SW 1271 (cell line): ENCODE measurements around the gene CFAP119.

ENCODE experiments used
- DNase-seq, 2 experiments: peaks; one replicate each; lab custom pipeline; 2025; lab: John Stamatoyannopoulos, UW

The CFAP119 gene

DNA sequence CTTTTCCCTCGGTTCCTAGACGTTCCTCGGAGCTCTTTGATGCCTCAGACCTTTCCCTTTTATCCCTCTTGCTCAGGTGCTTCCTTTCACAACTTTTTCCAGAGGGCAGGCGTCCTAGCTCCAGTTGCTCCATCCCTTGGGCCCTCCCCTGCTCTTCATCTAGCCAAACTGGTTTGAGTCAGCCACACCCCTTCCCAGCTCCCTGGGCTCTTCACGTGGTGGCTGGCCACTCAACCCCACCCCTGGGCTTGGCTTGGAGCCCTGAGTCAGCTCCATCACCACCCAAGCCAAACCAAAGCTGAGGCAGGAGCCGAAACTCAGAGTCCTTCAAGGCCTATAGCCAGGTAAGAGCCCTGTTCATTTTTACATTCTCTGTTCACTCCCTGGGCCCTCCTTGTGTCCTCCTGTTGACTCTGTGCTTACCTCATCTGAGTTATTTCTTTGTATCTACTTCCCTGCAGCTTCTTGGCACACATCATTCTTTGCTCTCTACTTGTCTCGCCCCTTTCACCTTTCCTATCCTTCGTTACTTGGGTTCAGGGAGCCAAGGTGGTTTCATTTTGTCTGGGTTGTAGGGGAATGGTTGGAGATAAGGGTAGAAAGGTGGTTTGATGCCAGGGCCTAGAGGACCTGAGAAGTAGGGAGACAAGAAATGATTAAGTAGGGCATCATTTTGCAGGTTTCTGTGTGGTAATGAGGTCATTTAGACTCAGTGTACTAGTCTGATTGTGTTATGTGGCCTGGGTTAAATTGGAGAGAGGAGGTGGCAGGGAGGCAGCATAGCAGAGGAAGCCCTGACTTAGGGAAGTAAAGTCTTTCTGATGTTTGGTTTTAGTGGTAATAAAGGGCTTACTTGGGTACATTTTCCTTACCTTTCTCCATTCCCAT lies 21.3 kb downstream of the CFAP119 start:
- peak; percentile 71 to 74 for DNase-seq

DNA sequence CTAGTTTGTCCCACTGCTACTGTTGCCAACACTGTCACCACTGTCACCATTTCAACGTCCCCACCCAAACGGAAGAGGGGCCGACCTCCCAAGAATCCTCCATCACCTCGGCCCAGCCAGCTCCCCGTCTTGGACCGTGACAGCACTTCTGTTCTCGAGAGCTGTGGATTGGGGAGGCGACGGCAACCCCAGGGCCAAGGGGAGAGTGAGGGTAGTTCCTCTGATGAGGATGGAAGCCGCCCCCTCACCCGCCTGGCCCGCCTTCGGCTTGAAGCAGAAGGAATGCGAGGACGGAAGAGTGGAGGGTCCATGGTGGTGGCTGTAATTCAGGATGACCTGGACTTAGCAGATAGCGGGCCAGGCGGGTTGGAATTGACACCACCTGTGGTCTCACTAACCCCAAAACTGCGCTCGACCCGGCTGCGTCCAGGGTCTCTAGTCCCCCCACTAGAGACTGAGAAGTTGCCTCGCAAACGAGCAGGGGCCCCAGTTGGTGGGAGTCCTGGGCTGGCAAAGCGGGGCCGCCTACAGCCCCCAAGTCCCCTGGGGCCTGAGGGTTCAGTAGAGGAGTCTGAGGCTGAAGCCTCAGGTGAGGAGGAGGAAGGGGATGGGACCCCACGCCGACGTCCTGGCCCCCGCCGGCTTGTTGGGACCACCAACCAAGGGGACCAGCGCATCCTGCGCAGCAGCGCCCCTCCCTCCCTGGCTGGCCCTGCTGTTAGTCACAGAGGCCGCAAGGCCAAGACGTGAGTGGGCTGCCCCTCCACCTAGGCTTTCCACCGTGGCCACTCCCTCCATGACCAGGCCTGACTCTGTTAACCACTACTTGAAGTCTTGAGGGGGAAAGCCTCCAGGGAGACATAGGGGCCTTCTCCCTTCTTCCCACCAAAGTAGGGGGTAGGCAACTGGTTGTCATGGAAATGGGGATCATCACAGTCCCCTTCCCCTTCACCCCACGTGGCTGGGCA lies 22.6 kb downstream of the CFAP119 start:
- no peak for DNase-seq

DNA sequence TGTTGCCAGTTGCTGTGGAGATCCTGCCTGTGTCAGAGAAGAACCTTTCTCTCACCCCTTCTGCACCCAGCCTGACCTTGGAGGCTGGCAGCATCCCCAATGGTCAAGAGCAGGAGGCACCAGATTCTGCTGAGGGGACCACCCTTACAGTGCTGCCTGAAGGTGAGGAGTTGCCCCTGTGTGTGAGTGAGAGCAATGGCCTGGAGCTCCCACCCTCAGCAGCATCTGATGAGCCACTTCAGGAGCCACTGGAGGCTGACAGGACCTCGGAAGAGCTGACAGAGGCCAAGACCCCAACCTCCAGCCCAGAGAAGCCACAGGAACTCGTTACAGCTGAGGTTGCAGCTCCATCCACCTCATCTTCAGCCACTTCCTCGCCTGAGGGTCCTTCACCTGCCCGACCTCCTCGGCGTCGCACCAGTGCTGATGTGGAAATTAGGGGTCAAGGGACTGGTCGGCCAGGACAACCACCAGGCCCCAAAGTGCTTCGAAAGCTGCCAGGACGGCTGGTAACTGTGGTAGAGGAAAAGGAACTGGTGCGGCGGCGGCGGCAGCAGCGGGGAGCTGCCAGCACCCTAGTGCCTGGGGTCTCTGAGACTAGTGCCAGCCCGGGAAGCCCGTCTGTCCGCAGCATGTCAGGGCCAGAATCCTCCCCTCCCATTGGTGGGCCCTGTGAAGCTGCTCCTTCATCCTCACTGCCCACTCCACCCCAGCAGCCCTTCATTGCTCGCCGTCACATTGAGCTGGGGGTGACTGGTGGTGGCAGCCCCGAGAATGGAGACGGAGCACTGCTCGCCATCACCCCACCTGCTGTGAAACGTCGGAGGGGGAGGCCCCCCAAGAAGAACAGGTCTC lies 23.8 kb downstream of the CFAP119 start:
- no peak for DNase-seq

DNA sequence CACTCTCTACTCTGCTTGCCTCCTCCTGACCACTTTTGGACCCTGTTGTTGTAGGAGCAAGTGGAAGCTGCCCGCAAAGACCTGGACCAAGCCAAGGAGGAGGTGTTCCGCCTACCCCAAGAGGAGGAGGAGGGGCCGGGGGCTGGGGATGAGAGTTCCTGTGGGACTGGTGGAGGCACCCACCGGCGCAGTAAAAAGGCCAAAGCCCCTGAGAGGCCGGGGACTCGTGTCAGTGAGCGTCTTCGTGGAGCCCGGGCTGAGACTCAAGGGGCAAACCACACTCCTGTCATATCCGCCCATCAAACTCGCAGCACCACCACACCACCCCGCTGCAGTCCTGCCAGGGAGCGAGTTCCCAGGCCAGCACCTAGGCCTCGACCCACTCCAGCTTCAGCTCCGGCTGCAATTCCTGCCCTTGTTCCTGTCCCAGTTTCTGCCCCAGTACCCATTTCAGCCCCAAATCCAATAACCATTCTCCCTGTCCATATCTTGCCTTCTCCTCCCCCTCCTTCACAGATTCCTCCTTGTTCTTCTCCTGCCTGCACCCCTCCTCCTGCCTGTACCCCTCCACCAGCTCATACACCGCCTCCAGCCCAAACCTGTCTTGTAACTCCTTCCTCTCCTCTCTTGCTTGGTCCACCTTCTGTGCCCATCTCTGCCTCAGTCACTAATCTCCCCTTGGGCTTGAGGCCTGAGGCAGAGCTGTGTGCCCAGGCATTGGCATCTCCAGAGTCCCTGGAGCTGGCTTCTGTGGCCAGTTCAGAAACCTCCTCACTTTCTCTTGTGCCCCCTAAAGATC lies 24.7 kb downstream of the CFAP119 start:
- no peak for DNase-seq

DNA sequence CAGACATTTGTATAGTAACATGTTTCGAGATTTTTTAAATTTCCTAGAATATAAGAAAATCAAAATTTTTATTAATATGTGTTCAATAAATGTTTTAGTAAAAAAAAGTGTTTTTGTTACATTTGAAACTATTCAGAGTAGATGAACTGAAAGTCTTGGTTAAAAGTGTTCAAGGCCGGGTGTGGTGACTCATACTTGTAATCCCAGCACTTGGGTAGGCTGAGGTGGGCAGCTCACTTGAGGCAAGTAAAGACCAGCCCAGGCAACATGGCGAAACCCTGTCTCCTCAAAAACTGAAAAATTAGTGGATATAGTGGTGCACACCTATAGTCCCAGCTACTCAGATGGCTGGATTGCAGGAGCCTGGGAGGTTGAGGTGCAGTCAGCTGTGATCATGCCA lies 30.5 kb downstream of the CFAP119 start:
- no peak for DNase-seq

DNA sequence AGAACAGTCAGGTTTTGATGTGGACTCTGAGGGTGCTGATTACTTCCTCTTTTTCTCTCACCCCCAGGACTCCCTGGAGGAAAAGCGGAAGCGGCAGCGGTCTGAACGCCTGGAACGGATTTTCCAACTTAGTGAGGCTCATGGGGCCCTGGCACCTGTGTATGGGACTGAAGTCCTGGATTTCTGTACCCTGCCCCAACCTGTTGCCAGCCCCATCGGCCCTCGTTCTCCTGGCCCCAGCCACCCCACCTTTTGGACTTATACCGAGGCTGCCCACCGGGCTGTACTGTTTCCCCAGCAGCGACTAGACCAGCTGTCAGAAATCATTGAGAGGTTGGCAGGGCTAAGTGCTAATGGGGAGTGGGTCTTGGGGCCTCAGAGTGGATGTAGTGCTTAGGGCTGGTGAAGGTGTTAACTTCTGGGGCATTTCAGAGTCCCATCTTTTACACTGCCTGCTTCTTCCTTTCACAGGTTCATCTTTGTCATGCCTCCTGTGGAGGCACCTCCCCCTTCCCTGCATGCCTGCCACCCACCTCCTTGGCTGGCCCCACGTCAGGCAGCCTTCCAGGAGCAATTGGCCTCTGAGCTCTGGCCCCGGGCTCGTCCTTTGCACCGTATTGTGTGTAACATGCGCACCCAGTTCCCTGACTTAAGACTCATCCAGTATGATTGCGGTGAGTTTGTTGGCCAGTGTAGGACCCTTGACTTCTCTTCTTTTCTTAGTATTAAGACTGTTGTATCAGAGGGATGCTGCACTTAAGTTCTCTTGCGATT lies 32.8 kb downstream of the CFAP119 start:
- DNase-seq = no peak

DNA sequence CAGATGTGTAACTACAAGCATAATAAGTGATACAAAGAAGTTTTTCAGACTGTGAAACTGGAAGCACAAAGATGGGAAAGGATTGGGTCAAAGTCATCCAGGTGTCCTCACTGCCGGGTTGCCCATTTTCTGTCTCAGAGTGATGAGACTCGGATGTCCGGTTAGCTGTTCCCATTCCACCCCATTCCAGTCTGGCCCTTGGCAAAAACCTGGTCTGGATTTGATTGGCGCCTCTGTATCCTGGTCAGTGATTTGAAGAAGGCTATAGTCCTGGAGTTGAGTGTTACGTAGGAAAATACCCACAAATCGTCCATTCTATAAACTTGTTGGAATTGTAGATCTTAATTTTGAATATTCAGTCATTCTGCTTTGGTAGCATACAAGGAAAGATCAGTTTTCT lies 33.5 kb downstream of the CFAP119 start:
- DNase-seq = no peak

DNA sequence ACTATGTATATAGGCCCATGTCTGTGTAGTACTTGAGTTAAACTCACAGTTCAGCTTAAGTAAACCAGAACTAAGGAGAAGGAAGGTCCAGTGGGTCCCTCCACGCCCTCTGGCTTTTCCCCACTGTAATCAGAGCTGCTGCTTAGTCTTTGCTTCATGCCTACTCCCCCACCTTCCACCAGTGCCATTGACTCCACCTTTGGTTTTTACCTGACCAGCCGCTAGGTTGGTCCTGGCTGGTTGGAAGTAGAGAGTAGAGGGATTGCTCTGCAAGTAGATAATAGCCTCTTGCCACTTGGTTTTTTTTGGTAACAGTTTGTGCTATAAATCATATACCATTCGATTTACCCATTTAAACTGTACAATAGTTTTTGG lies 36.5 kb downstream of the CFAP119 start:
- no peak for DNase-seq

DNA sequence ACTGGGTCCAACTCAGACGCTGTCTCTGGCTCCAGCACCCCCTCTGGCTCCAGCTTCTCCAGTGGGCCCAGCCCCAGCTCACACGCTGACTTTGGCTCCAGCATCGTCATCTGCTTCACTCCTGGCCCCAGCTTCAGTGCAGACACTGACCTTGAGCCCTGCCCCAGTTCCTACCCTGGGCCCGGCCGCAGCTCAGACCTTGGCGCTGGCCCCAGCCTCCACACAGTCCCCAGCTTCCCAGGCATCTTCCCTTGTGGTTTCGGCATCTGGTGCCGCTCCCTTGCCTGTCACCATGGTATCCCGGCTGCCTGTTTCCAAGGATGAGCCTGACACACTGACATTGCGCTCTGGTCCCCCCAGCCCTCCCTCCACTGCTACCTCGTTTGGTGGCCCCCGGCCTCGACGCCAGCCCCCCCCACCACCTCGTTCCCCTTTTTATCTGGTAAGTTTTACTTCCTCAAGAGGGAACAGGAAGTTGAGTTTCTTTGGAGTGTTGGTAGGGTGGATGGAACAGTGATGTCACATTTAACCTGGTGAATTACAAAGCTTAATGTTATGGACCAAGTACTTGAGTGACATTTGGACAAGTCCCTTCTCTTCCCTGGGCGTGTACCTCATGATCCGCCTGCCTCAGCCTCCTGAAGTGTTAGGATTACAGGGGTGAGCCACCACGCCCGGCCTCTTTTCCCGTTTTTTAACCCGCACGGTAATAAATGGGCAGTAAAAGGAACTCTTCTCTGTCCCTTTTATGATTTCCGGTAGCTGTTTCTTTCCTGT lies 37.0 kb downstream of the CFAP119 start:
- no peak for DNase-seq

DNA sequence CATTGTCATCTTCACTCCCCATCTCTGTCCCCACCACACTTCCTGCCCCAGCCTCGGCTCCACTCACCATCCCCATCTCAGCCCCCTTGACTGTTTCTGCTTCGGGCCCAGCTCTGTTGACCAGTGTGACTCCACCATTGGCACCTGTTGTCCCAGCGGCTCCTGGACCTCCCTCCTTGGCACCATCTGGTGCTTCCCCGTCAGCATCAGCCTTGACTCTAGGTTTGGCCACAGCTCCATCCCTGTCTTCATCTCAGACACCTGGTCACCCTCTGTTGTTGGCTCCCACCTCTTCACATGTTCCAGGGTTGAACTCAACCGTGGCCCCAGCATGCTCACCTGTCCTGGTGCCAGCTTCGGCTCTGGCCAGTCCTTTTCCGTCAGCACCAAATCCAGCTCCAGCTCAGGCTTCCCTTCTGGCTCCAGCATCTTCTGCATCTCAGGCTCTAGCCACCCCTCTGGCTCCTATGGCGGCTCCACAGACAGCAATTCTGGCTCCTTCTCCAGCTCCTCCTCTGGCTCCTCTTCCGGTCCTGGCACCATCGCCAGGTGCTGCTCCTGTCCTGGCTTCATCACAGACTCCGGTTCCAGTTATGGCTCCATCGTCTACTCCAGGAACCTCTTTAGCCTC lies 38.0 kb downstream of the CFAP119 start:
- no peak for DNase-seq

DNA sequence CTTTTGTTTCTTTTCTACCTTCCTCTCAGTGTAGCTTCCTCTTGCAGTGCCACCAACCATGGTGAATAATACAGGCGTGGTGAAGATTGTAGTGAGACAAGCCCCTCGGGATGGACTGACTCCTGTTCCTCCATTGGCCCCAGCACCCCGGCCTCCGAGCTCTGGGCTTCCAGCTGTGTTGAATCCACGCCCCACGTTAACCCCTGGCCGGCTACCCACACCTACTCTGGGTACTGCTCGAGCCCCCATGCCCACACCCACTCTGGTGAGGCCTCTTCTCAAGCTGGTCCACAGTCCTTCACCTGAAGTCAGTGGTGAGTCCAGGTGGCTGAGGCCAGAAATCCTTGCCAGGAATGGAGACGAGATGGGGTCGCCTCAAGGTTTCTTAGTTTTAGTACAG lies 38.9 kb downstream of the CFAP119 start:
- no peak for DNase-seq

DNA sequence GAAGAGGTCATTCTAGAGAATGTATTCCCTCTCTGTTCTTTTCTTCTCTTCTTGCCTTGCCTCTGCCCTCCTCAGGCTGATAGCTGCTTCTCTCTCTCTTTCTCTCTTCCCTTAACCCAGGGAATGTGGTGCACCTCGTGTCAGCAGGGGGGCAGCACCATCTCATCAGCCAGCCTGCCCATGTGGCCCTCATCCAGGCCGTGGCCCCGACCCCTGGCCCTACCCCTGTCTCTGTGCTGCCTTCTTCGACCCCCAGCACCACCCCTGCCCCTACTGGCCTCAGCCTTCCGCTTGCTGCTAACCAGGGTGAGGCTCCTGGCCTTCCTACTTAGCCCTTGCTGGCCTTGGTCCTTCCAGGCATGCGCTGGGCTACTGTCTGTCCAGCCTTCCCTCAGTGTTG lies 39.4 kb downstream of the CFAP119 start:
- no peak for DNase-seq

DNA sequence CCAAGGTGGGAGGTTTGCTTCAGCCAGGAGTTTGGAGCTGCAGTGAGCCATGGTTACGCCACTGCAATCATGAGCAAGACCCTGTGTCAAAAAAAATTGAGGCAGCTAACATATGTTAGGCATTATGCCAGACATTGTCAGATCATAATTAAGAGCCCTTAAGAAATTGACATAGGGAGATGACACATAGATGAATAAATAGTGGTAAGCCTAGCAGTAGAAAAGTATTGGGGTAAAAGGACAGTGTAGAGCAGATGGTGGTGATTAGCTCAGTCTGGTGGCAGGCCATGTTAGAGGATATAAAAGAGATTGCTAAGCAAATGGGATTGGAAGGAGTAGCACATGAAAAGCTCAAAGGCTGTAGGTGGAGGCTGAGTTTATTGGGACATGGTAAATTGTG lies 40.3 kb downstream of the CFAP119 start:
- DNase-seq = no peak

DNA sequence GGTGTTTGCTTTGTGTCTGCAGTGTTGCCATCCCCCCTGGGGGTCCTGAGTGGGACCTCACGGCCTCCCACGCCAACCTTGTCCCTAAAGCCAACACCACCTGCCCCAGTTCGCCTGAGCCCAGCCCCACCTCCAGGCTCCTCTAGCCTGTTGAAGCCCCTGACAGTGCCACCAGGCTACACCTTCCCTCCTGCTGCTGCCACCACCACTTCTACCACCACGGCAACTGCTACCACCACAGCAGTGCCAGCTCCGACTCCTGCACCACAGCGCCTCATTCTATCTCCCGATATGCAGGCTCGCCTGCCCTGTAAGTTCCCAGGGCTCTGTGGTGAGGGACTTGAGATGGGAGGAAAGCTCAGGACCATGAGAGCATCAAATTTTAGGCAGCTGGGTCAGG lies 40.7 kb downstream of the CFAP119 start:
- no peak for DNase-seq

DNA sequence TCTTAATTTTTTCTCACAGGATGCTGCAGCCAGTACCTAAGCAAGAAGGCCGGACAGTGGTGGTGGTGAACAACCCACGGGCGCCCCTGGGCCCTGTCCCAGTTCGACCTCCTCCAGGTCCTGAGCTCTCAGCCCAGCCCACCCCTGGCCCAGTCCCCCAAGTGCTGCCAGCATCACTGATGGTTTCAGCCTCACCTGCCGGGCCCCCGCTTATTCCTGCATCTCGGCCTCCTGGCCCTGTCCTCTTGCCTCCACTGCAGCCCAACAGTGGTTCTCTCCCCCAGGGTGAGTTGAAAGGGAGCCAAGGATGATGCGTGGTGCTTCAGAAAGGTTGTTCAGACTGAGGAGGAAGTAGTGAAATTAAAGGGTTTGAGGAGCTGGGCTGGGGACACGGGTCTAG lies 41.2 kb downstream of the CFAP119 start:
- no peak for DNase-seq

DNA sequence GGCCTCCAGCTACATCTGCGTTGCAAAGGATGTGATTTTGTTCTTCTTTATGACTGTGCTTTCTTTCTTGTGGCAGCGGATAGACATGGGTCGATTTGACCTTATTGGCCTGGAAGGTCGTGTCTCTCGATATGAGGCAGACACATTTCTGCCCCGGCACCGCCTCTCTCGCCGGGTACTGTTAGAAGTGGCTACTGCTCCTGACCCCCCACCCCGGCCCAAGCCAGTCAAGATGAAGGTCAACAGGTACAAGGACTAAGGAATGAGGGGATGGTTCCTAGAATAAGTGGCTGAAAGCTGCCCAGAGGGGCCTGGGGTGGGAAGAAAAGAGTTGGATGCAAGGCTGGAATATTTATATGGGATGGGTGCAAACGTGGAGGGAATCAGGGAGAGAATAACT lies 41.8 kb downstream of the CFAP119 start:
- DNase-seq = no peak

DNA sequence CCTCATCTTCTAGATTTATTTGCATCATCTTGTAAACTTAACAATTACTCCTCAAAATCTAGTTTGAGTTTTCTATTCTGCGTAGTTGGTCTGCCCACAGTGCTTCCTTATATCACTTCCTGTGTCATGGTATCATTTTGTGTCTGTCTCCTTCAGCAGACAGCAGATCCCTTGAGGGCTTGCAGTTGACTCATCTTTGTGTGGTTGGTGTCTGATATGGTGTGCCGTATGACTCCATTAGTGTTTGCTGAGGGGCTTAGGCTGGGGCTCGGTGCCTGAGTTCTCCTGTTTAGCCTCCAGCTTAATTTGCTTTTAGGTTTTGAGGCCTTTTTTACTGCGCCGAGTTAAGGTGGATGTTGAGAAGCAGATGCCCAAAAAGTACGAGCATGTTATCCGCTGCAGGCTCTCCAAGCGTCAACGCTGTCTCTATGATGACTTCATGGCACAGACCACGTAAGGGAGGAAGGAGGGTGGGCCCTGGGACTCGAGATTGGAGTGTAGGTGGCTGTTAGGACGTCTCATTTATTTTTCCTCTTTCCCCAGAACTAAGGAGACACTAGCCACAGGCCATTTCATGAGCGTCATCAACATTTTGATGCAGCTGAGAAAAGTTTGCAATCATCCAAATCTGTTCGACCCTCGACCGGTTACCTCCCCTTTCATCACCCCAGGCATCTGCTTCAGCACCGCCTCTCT lies 46.0 kb downstream of the CFAP119 start:
- no peak for DNase-seq

DNA sequence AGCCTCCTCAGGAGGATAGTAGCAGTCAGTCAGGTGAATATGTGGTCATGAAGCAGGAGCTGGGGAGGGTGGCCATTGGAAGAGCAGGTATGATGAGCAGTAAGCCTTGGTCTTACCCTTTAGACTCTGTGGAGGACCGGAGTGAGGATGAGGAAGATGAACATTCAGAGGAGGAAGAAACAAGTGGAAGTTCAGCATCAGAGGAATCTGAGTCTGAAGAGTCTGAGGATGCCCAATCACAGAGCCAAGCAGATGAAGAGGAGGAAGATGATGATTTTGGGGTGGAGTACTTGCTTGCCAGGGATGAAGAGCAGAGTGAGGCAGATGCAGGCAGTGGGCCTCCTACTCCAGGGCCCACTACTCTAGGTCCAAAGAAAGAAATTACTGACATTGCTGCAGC lies 50.1 kb downstream of the CFAP119 start:
- DNase-seq = no peak

DNA sequence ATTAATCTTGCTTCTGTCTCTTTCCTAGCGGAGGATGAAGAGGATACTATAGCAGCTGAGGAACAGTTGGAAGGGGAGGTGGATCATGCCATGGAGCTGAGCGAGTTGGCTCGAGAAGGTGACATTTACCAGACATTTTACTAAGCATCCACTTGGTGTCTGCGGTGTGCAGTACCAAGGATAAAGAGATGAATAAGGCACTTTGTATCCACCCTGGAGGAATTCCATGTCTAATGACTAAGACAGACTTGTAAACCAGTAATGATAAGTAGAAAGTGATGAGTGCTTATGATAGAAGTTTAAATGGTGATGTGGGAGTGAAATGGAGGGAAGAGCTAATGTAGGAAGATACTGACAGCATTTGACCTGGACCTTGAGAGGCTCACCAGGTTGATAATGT lies 50.9 kb downstream of the CFAP119 start:
- DNase-seq = no peak
